ENCODE data around the gene GBA3.

The GBA3 gene

GRCh38 chr4:22692736-22693135, at the start of gene GBA3:
Gene GBA3, plus strand, starts transcription at chr4:22692937.
- no peak for DNase-seq

- no peak for DNase-seq
Observed at GRCh38 chr4:22643952-22644351, 48.8 kb upstream of the GBA3 start.

- no peak for DNase-seq
Observed at GRCh38 chr4:22645481-22646182, 47.1 kb upstream of the GBA3 start.

GRCh38 chr4:22648996-22649395, 43.7 kb upstream of the GBA3 start:
- no peak for DNase-seq

- DNase-seq, result no peak
Observed at GRCh38 chr4:22650771-22651170, 42.0 kb upstream of the GBA3 start.

GRCh38 chr4:22653752-22654151, 39.0 kb upstream of the GBA3 start:
- no peak for DNase-seq

GRCh38 chr4:22661443-22661842, 31.3 kb upstream of the GBA3 start:
- DNase-seq, result no peak

- DNase-seq, result no peak
Observed at GRCh38 chr4:22667332-22667940, 25.3 kb upstream of the GBA3 start.

- no peak for DNase-seq
Observed at GRCh38 chr4:22668301-22668700, 24.4 kb upstream of the GBA3 start.

- DNase-seq, result no peak
Observed at GRCh38 chr4:22668702-22669101, 24.0 kb upstream of the GBA3 start.

GRCh38 chr4:22670956-22671355, 21.8 kb upstream of the GBA3 start:
- no peak for DNase-seq

- DNase-seq, result no peak
Observed at GRCh38 chr4:22672519-22672918, 20.2 kb upstream of the GBA3 start.

GRCh38 chr4:22672944-22673343, 19.8 kb upstream of the GBA3 start:
- DNase-seq, result no peak

- DNase-seq, result no peak
Observed at GRCh38 chr4:22674700-22675099, 18.0 kb upstream of the GBA3 start.

GRCh38 chr4:22676063-22676462, 16.7 kb upstream of the GBA3 start:
- no peak for DNase-seq

GRCh38 chr4:22677780-22678179, 15.0 kb upstream of the GBA3 start:
- no peak for DNase-seq

GRCh38 chr4:22678940-22679854, 13.5 kb upstream of the GBA3 start:
- DNase-seq, result no peak

GRCh38 chr4:22680065-22680642, 12.6 kb upstream of the GBA3 start:
- DNase-seq, result no peak

GRCh38 chr4:22683726-22684125, 9.0 kb upstream of the GBA3 start:
- DNase-seq, result no peak

GRCh38 chr4:22686141-22686540, 6.6 kb upstream of the GBA3 start:
- no peak for DNase-seq

GRCh38 chr4:22688236-22688635, 4.5 kb upstream of the GBA3 start:
- DNase-seq, result no peak

GRCh38 chr4:22689428-22689827, 3.3 kb upstream of the GBA3 start:
- no peak for DNase-seq

GRCh38 chr4:22695029-22695428, 2.3 kb downstream of the GBA3 start:
- DNase-seq, result no peak

Measured in CD4-positive, alpha-beta T cell treated with Interleukin-15 for 1 hour (primary cell).